Hepatocyte (in vitro differentiated cells): ENCODE data around the gene MTMR12. TPM values are rescaled to one million over a fixed set of nuclear protein-coding genes. Genes with fewer than 3 reads are reported as not detected.

Experiments
- DNase-seq: peaks from one replicate; pipeline ENCODE4 v3.0.0-alpha.2; 2016; ENCODE audit warnings: low spot score
- H2AFZ ChIP-seq: fragments of 200-600 bp; sonication (generic); 2 replicates; pipeline ENCODE4 v1.6.0; 2016; ENCODE audit warnings: antibody characterized with exemption, mild to moderate bottlenecking
- H3K27ac ChIP-seq: fragments of 200-600 bp; sonication (generic); 2 replicates; pipeline ENCODE4 v1.5.1; 2016; ENCODE audit warnings: mild to moderate bottlenecking
- H3K27me3 ChIP-seq: fragments of 200-600 bp; sonication (generic); 2 replicates; pipeline ENCODE4 v1.6.1; 2016
- H3K36me3 ChIP-seq: fragments of 200-600 bp; sonication (generic); replicated peaks from 2 replicates; pipeline ENCODE4 v1.5.1; 2016; ENCODE audit warnings: low read depth; ENCODE audit not compliant: insufficient read depth
- H3K4me1 ChIP-seq: fragments of 200-600 bp; sonication (generic); 2 replicates; pipeline ENCODE4 v1.5.1; 2016; ENCODE audit warnings: mild to moderate bottlenecking, moderate library complexity; ENCODE audit not compliant: insufficient read depth
- H3K4me2 ChIP-seq: fragments of 200-600 bp; sonication (generic); 2 replicates; pipeline ENCODE4 v1.6.0; 2016
- H3K4me3 ChIP-seq: fragments of 200-600 bp; sonication (generic); 2 replicates; pipeline ENCODE4 v1.5.1; 2016; ENCODE audit warnings: mild to moderate bottlenecking
- H3K79me2 ChIP-seq: fragments of 200-600 bp; sonication (generic); 2 replicates; pipeline ENCODE4 v1.6.0; 2017; ENCODE audit warnings: mild to moderate bottlenecking
- H3K9me2 ChIP-seq: fragments of 200-600 bp; sonication (generic); replicated peaks from 2 replicates; pipeline ENCODE4 v1.6.0; 2017; ENCODE audit warnings: mild to moderate bottlenecking; ENCODE audit not compliant: insufficient read depth
- H3K9me3 ChIP-seq: fragments of 200-600 bp; sonication (generic); 2 replicates; pipeline ENCODE4 v1.5.1; 2016; ENCODE audit warnings: low read depth, mild to moderate bottlenecking
- H4K20me1 ChIP-seq: fragments of 200-600 bp; sonication (generic); 2 replicates; pipeline ENCODE4 v1.6.0; 2016; ENCODE audit warnings: mild to moderate bottlenecking; ENCODE audit not compliant: insufficient read depth, poor library complexity, severe bottlenecking
- EZH2 ChIP-seq: fragments of 200-600 bp; sonication (generic); IDR thresholded peaks from 2 replicates; pipeline ENCODE4 v1.6.1; 2016; ENCODE audit warnings: antibody characterized with exemption, mild to moderate bottlenecking, borderline replicate concordance
- EZH2phosphoT487 ChIP-seq: fragments of 200-600 bp; sonication (generic); IDR thresholded peaks from one replicate; pipeline ENCODE4 v1.6.1; 2018; ENCODE audit warnings: antibody characterized with exemption, mild to moderate bottlenecking, low read depth, moderate library complexity; ENCODE audit not compliant: unreplicated experiment, severe bottlenecking
- WGBS: methylation state at CpG from one replicate; pipeline ENCODE4 v1.1.6; 2016; ENCODE audit warnings: low lambda C conversion rate; ENCODE audit errors: missing lambda C conversion rate; 5-methylcytosine and 5-hydroxymethylcytosine counted together
- polyA plus RNA-seq: library from polyadenylated mRNA; unstranded; fragments of >200 nt; fragmentation: Nextera tagmentation; extraction: Ambion mirVana; gene quantifications from 2 replicates; pipeline ENCODE4 v1.2.1, GENCODE V29; 2016
- total RNA-seq: library from RNA; depleted of rRNA; stranded (reverse); fragments of >200 nt; gene quantifications from 2 replicates; pipeline ENCODE4 v1.2.3, GENCODE V29; 2014
- TF ChIP-seq, protein P1 (sequence below): fragments of 200-600 bp; sonication (generic); IDR thresholded peaks from 2 replicates; pipeline ENCODE4 v1.5.1; 2016; ENCODE audit warnings: antibody characterized with exemption, mild to moderate bottlenecking; ENCODE audit not compliant: poor library complexity

The MTMR12 gene
- total and polyA plus RNA-seq, 2 experiments from 2014 or later: 11.0 to 19.7 TPM

- Histone ChIP-seq H3K4me2 (no peak overlapping the region), H3K9me2 (no peaks in the 10 kb centered on the region), H3K27ac (no peak overlapping the region), H2AFZ (no peak overlapping the region), H4K20me1 (no peaks in the 10 kb centered on the region), H3K27me3 (no peaks in the 10 kb centered on the region), H3K4me1 (no peaks in the 10 kb centered on the region), H3K9me3 (peaks cover 7% of the 10 kb centered on the region), H3K4me3 (no peak overlapping the region), H3K79me2 (no peaks in the 10 kb centered on the region), H3K36me3 (no peaks in the 10 kb centered on the region)
- DNase-seq: no peak
- TF ChIP-seq EZH2phosphoT487 (no peak), EZH2 (no peak)
- TF ChIP-seq, protein P1, sequence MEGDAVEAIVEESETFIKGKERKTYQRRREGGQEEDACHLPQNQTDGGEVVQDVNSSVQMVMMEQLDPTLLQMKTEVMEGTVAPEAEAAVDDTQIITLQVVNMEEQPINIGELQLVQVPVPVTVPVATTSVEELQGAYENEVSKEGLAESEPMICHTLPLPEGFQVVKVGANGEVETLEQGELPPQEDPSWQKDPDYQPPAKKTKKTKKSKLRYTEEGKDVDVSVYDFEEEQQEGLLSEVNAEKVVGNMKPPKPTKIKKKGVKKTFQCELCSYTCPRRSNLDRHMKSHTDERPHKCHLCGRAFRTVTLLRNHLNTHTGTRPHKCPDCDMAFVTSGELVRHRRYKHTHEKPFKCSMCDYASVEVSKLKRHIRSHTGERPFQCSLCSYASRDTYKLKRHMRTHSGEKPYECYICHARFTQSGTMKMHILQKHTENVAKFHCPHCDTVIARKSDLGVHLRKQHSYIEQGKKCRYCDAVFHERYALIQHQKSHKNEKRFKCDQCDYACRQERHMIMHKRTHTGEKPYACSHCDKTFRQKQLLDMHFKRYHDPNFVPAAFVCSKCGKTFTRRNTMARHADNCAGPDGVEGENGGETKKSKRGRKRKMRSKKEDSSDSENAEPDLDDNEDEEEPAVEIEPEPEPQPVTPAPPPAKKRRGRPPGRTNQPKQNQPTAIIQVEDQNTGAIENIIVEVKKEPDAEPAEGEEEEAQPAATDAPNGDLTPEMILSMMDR: no peak
- WGBS: 58% methylated on average over 2 of the region's 2 CpGs
These were observed 26.5 kb upstream of the MTMR12 start for GRCh38 chr5:32339198-32339597.

DNA sequence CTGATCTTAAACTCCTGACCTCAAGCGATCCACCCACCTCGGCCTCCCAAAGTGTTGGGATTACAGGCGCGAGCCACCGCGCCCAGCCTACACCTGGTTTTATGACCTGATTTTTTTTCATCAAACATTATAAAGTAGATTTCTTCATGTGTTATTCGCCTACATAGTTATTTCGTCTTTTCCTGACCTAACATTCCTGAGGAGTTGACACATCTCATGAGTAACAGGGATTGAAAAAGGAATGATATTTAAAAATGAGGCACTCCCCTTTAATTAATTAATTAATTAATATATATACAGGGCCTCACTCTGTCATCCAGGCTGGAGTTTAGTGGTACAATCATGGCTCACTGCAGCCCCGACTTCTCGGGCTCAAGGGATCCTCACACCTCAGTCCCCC, 20.2 kb upstream of the MTMR12 start:
- no peak overlapping the region for H3K4me2 ChIP-seq
- DNase-seq: no peak
- no peaks in the 10 kb centered on the region for H4K20me1 ChIP-seq
- no peaks in the 10 kb centered on the region for H3K9me3 ChIP-seq
- no peaks in the 10 kb centered on the region for H3K9me2 ChIP-seq
- H3K4me3 ChIP-seq: no peak overlapping the region
- WGBS: 98% methylated on average over 10 of the region's 10 CpGs
- TF ChIP-seq, protein P1: no peak
- TF ChIP-seq EZH2phosphoT487 (no peak), EZH2 (no peak)
- no peak overlapping the region for H3K27ac ChIP-seq
- H3K79me2 ChIP-seq: no peaks in the 10 kb centered on the region
- H3K36me3 ChIP-seq: no peaks in the 10 kb centered on the region
- H3K27me3 ChIP-seq: no peaks in the 10 kb centered on the region
- no peak overlapping the region for H2AFZ ChIP-seq
- no peaks in the 10 kb centered on the region for H3K4me1 ChIP-seq

- Histone ChIP-seq H2AFZ (no peak overlapping the region), H3K4me2 (no peak overlapping the region), H3K36me3 (no peaks in the 10 kb centered on the region), H3K4me3 (no peak overlapping the region), H3K4me1 (no peaks in the 10 kb centered on the region), H3K27ac (peak overlapping the region; percentile 77), H4K20me1 (no peaks in the 10 kb centered on the region), H3K27me3 (no peaks in the 10 kb centered on the region), H3K9me3 (no peaks in the 10 kb centered on the region), H3K9me2 (no peaks in the 10 kb centered on the region), H3K79me2 (no peaks in the 10 kb centered on the region)
- WGBS: 83% methylated on average over 1 of the region's 1 CpG
- no peak for DNase-seq
- TF ChIP-seq EZH2 (no peak), EZH2phosphoT487 (no peak)
- TF ChIP-seq, protein P1: no peak
These were observed 19.6 kb upstream of the MTMR12 start for GRCh38 chr5:32332361-32332760.

- no peaks in the 10 kb centered on the region for H4K20me1 ChIP-seq
- no peaks in the 10 kb centered on the region for H3K9me2 ChIP-seq
- H2AFZ ChIP-seq: no peak overlapping the region
- no peaks in the 10 kb centered on the region for H3K79me2 ChIP-seq
- WGBS: 74% methylated on average over 3 of the region's 3 CpGs
- H3K36me3 ChIP-seq: no peaks in the 10 kb centered on the region
- peak overlapping the region; percentile 77 for H3K27ac ChIP-seq
- H3K4me3 ChIP-seq: no peak overlapping the region
- H3K4me2 ChIP-seq: peak overlapping the region; percentile 3
- DNase-seq: no peak
- no peak for TF ChIP-seq EZH2
- no peaks in the 10 kb centered on the region for H3K27me3 ChIP-seq
- H3K9me3 ChIP-seq: no peaks in the 10 kb centered on the region
- H3K4me1 ChIP-seq: no peaks in the 10 kb centered on the region
These were observed 19.2 kb upstream of the MTMR12 start for GRCh38 chr5:32331935-32332274.
